K562 (cell line): ENCODE measurements around the gene TFPT. TPM values are rescaled to one million over a fixed set of nuclear protein-coding genes. Genes with fewer than 3 reads are reported as not detected.
A peak's percentile ranks its signal among the peaks of the same experiment; 100 is the strongest.

ENCODE experiments used
- BCLAF1 ChIP-seq, 2 experiments: fragments of 450-650 bp in 1 of 2; IDR thresholded peaks; 2 replicates each; pipeline ENCODE4 v1.6.1; 2011 to 2017; ENCODE audit warnings: low read depth in 2 of 2, antibody characterized with exemption in 1 of 2, borderline replicate concordance in 1 of 2, low read length in 1 of 2, mild to moderate bottlenecking in 1 of 2, mixed read lengths in 1 of 2; ENCODE audit not compliant: control insufficient read depth in 1 of 2
- CC2D1A ChIP-seq: fragments of 450-650 bp; IDR thresholded peaks from 2 replicates; pipeline ENCODE4 v1.6.1; 2017; ENCODE audit warnings: mild to moderate bottlenecking
- CHD7 ChIP-seq: fragments of 200-600 bp; sonication (generic); IDR thresholded peaks from one replicate; pipeline ENCODE4 v1.6.1; 2012; ENCODE audit warnings: mild to moderate bottlenecking, low read depth, low read length, inconsistent platforms
- FOXK2 ChIP-seq, 2 experiments: fragments of 450-650 bp; IDR thresholded peaks in 1 of 2; conservative IDR thresholded peaks in 1 of 2; 2 replicates each; pipeline ENCODE4 v1.6.1; 2016; ENCODE audit warnings: low read depth in 2 of 2, mild to moderate bottlenecking in 1 of 2
- HDAC3 ChIP-seq: fragments of 450-650 bp; IDR thresholded peaks from 2 replicates; pipeline ENCODE4 v1.6.1; 2018; ENCODE audit warnings: borderline replicate concordance, mild to moderate bottlenecking, moderate library complexity; ENCODE audit not compliant: partially characterized antibody
- NR4A1 ChIP-seq, 2 experiments: fragments of 250-450 bp in 1 of 2; fragments of 450-650 bp in 1 of 2; sonication (Bioruptor Pico) in 1 of 2; IDR thresholded peaks; 2 replicates each; pipeline versions ENCODE4 v1.4.0 to v1.6.1; 2016 to 2020; ENCODE audit warnings: mild to moderate bottlenecking in 2 of 2, missing compliant biosample characterization in 1 of 2, missing genetic modification characterization in 1 of 2, moderate library complexity in 1 of 2
- PHTF2 ChIP-seq: fragments of 250-450 bp; sonication (Bioruptor Pico); IDR thresholded peaks from 2 replicates; pipeline ENCODE4 v1.5.0; 2021; ENCODE audit warnings: mild to moderate bottlenecking
- SMARCC2 ChIP-seq: fragments of 450-650 bp; IDR thresholded peaks from 2 replicates; pipeline ENCODE4 v1.6.1; 2017; ENCODE audit warnings: antibody characterized with exemption, moderate library complexity, mild to moderate bottlenecking, low read depth
- SUPT5H ChIP-seq: fragments of 450-650 bp; IDR thresholded peaks from 2 replicates; pipeline ENCODE4 v1.6.1; 2016
- XRCC3 ChIP-seq: fragments of 450-650 bp; IDR thresholded peaks from 2 replicates; pipeline ENCODE4 v1.6.1; 2017; ENCODE audit warnings: mild to moderate bottlenecking, moderate library complexity
- ZFP1 ChIP-seq: fragments of 450-650 bp; formaldehyde crosslinking; IDR thresholded peaks from 2 replicates; pipeline ENCODE4 v1.4.0; 2020; ENCODE audit warnings: mild to moderate bottlenecking, mixed read lengths
- ZNF124 ChIP-seq: sonication (generic); formaldehyde crosslinking; IDR thresholded peaks from 2 replicates; pipeline ENCODE4 v1.8.1; 2022; ENCODE audit warnings: missing genetic modification reagents
- ZNF23 ChIP-seq: fragments of 250-450 bp; sonication (Bioruptor Pico); IDR thresholded peaks from 2 replicates; pipeline ENCODE4 v1.4.0; 2020; ENCODE audit warnings: mild to moderate bottlenecking
- polyA plus RNA-seq, 8 experiments: library from polyadenylated mRNA; depleted of rRNA in 4 of 8; stranded (reverse) in 5 of 8; unstranded in 3 of 8; fragments of >200 nt; fragmentation: Nextera tagmentation in 2 of 8; fragmentation: Illumina TruSeq in 1 of 8; extraction: Ambion mirVana in 2 of 8; extraction: Trizol in 1 of 8; gene quantifications; 2 replicates each; pipeline versions ENCODE4 v1.2.1 to v1.2.3, GENCODE V29; 2011 to 2014; ENCODE audit warnings: inconsistent platforms in 1 of 8, missing spikeins in 1 of 8
- total RNA-seq, 7 experiments: library from RNA; depleted of rRNA in 6 of 7; stranded (reverse); fragments of >200 nt in 6 of 7; fragmentation: Illumina TruSeq in 2 of 7; extraction: Trizol in 2 of 7; gene quantifications; 2 replicates each; pipeline versions ENCODE4 v1.2.1 to v1.2.3, GENCODE V29; 2011 to 2021; ENCODE audit warnings: low replicate concordance in 1 of 7

TFPT gene
- total and polyA plus RNA-seq, 9 of the 15 experiments (the other 6 are each of a cell fraction or from before 2014, with no cell fraction given) = 0.72 to 16.4 (median 9.2) TPM

GRCh38 chr19:54159352-54160181 lies 44.1 kb upstream of the TFPT start, which contains the start of gene LENG1 (continued):
- TF ChIP-seq XRCC3 = no peak
- no peak for TF ChIP-seq ZNF23
- TF ChIP-seq CHD7 = no peak
- no peak for TF ChIP-seq HDAC3
- no peak for TF ChIP-seq ZFP1 (CRISPR knock-in tag)
- no peak for TF ChIP-seq NR4A1 (CRISPR knock-in tag; IDR thresholded peaks at IDR 0.05)
- TF ChIP-seq NR4A1 (tag; IDR thresholded peaks at IDR 0.05) = no peak
- peak; percentile 86 for TF ChIP-seq SUPT5H
- no peak for TF ChIP-seq ZNF124
- TF ChIP-seq SMARCC2 = no peak
- TF ChIP-seq FOXK2 (conservative IDR thresholded peaks at IDR 0.05 in 1 of 2, IDR thresholded peaks at IDR 0.05 in 1 of 2; ENCODE audit: low read depth in 2 of 2) = peak; percentile 76 to 78
- no peak for TF ChIP-seq BCLAF1 (IDR thresholded peaks at IDR 0.05; ENCODE audit: borderline replicate concordance in 1 of 2, control insufficient read depth in 1 of 2, low read depth in 2 of 2, low read length in 1 of 2)
- no peak for TF ChIP-seq PHTF2 (CRISPR knock-in tag)
- no peak for TF ChIP-seq CC2D1A
